HFF-Myc (cell line): ENCODE data around the gene UQCR10.
"Not testable (repeated sequence)": the region's sequence is repeated elsewhere in the genome, so short reads cannot be mapped to it uniquely, and the experiment has no call there.

Experiments used
- DNase-seq: peaks from one replicate; pipeline ENCODE4 v3.0.0-alpha.2; 2011; ENCODE audit warnings: low read depth; ENCODE audit errors: extremely low read depth
- H3K4me3 ChIP-seq: replicated peaks from 2 replicates; pipeline ENCODE4 v1.5.1; 2011; ENCODE audit warnings: low read depth, mild to moderate bottlenecking, control low read depth, low read length
- TF ChIP-seq, protein P1 (sequence below): IDR thresholded peaks from 2 replicates; pipeline ENCODE4 v1.5.1; 2012; ENCODE audit warnings: mild to moderate bottlenecking, low read depth, low read length, control low read depth; ENCODE audit errors: missing control alignments

UQCR10 gene

GRCh38 chr22:29753808-29754657 is 13.1 kb upstream of the UQCR10 start:
- TF ChIP-seq, protein P1, sequence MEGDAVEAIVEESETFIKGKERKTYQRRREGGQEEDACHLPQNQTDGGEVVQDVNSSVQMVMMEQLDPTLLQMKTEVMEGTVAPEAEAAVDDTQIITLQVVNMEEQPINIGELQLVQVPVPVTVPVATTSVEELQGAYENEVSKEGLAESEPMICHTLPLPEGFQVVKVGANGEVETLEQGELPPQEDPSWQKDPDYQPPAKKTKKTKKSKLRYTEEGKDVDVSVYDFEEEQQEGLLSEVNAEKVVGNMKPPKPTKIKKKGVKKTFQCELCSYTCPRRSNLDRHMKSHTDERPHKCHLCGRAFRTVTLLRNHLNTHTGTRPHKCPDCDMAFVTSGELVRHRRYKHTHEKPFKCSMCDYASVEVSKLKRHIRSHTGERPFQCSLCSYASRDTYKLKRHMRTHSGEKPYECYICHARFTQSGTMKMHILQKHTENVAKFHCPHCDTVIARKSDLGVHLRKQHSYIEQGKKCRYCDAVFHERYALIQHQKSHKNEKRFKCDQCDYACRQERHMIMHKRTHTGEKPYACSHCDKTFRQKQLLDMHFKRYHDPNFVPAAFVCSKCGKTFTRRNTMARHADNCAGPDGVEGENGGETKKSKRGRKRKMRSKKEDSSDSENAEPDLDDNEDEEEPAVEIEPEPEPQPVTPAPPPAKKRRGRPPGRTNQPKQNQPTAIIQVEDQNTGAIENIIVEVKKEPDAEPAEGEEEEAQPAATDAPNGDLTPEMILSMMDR: no peak
- DNase-seq: no peak
- H3K4me3 ChIP-seq: no peak overlapping the region

DNA sequence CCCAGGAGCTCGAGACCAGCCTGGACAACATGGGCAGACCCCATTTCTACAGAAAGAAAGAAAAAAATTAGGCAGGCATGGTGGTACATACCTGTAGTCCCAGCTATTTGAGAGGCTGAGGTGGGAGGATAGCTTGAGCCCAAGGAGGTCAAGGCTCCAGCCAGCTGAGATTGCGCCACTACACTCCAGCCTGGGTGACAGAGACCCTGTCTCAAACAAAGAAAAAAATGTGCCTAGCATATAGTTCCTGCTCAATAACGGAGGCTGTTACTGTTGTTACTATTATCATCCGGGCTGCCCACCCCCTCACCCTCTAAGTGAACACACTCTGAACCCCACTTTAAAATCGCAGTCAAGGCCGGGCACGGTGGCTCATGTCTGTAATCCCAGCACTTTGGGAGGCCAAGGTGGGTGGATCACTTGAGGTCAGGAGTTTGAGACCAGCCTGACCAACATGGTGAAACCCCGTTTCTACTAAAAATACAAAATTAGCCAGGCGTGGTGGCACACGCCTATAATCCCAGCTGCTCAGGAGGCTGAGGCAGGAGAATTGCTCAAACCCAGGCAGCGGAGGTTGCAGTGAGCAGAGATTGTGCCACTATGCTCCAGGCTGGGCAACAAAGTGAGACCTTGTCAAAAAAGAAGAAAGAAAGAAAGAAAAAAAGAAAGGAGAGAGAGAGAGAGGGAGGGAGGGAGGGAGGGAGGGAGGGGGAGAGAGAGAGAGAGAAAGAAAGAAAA is 12.3 kb upstream of the UQCR10 start:
- DNase-seq, H3K4me3 ChIP-seq: not testable (repeated sequence)

GRCh38 chr22:29755889-29756288 is 11.3 kb upstream of the UQCR10 start:
- H3K4me3 ChIP-seq: no peak overlapping the region
- DNase-seq: no peak
- TF ChIP-seq, protein P1: no peak

DNA sequence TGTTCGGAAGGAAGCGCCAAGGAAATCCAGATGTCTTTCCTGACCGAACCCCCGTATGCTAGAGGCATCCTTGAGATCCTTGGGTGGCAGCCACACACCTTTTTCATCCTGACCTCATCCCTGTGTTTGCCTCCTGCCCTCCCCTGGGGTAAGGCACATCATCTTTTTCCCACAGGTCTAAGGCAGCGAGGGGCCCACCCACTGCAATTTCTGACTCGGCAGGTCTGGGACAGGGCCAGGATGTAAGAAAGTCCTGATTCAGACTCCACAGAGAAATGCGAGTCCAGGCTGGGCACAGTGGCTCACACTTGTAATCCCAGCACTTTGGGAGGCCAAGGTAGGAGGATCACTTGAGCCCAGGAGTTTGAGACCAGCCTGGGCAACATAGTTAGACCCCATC is 10.8 kb upstream of the UQCR10 start:
- no peak for DNase-seq
- H3K4me3 ChIP-seq: no peak overlapping the region
- TF ChIP-seq, protein P1: no peak

GRCh38 chr22:29757096-29757495 is 10.1 kb upstream of the UQCR10 start:
- no peak overlapping the region for H3K4me3 ChIP-seq
- DNase-seq: no peak
- TF ChIP-seq, protein P1: no peak

GRCh38 chr22:29758068-29758622 is 9.0 kb upstream of the UQCR10 start:
- DNase-seq: no peak
- TF ChIP-seq, protein P1: no peak

GRCh38 chr22:29758959-29759358 is 8.2 kb upstream of the UQCR10 start:
- TF ChIP-seq, protein P1: no peak
- no peak overlapping the region for H3K4me3 ChIP-seq
- DNase-seq: no peak

More at GRCh38 chr22:29758068-29758622, 9.0 kb upstream of the UQCR10 start:
- no peak overlapping the region for H3K4me3 ChIP-seq
